Measurements from ENCODE around the gene RHO. TPM values are rescaled to one million over a fixed set of nuclear protein-coding genes. Genes with fewer than 3 reads are reported as not detected.

The RHO gene
- total RNA-seq, 2 donors from 2014 or later, result not detected

DNA sequence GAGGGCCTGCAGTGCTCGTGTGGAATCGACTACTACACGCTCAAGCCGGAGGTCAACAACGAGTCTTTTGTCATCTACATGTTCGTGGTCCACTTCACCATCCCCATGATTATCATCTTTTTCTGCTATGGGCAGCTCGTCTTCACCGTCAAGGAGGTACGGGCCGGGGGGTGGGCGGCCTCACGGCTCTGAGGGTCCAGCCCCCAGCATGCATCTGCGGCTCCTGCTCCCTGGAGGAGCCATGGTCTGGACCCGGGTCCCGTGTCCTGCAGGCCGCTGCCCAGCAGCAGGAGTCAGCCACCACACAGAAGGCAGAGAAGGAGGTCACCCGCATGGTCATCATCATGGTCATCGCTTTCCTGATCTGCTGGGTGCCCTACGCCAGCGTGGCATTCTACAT is 3.8 kb downstream of the RHO start:
- no peak overlapping the region for H3K27ac ChIP-seq
- ATAC-seq (ENCODE audit: insufficient number of reproducible peaks, low FRiP score, low read depth), result no peak
- no peak overlapping the region for H3K4me3 ChIP-seq
- H3K4me1 ChIP-seq (ENCODE audit: control insufficient read depth in 1 of 2, low read depth in 2 of 2), result peaks cover 0 to 12% of the 10 kb centered on the region in 2 donors
- no peaks in the 10 kb centered on the region for H3K9me3 ChIP-seq
- H3K36me3 ChIP-seq, result no peaks in the 10 kb centered on the region
- TF ChIP-seq, protein P1, sequence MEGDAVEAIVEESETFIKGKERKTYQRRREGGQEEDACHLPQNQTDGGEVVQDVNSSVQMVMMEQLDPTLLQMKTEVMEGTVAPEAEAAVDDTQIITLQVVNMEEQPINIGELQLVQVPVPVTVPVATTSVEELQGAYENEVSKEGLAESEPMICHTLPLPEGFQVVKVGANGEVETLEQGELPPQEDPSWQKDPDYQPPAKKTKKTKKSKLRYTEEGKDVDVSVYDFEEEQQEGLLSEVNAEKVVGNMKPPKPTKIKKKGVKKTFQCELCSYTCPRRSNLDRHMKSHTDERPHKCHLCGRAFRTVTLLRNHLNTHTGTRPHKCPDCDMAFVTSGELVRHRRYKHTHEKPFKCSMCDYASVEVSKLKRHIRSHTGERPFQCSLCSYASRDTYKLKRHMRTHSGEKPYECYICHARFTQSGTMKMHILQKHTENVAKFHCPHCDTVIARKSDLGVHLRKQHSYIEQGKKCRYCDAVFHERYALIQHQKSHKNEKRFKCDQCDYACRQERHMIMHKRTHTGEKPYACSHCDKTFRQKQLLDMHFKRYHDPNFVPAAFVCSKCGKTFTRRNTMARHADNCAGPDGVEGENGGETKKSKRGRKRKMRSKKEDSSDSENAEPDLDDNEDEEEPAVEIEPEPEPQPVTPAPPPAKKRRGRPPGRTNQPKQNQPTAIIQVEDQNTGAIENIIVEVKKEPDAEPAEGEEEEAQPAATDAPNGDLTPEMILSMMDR (IDR thresholded peaks at IDR 0.05), result no peak
- no peak for DNase-seq (ENCODE audit: low spot score)
- H3K27me3 ChIP-seq (replicated peaks; ENCODE audit: insufficient read depth), result no peaks in the 10 kb centered on the region

DNA sequence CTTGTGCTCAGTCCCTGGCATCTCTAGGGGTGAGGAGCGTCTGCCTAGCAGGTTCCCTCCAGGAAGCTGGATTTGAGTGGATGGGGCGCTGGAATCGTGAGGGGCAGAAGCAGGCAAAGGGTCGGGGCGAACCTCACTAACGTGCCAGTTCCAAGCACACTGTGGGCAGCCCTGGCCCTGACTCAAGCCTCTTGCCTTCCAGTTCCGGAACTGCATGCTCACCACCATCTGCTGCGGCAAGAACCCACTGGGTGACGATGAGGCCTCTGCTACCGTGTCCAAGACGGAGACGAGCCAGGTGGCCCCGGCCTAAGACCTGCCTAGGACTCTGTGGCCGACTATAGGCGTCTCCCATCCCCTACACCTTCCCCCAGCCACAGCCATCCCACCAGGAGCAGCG is 5.0 kb downstream of the RHO start:
- peaks cover 0 to 12% of the 10 kb centered on the region in 2 donors for H3K4me1 ChIP-seq (ENCODE audit: control insufficient read depth in 1 of 2, low read depth in 2 of 2)
- H3K27me3 ChIP-seq (replicated peaks; ENCODE audit: insufficient read depth), result no peaks in the 10 kb centered on the region
- no peaks in the 10 kb centered on the region for H3K9me3 ChIP-seq
- ATAC-seq (ENCODE audit: insufficient number of reproducible peaks, low FRiP score, low read depth) (no peak), DNase-seq (ENCODE audit: low spot score) (no peak)
- H3K36me3 ChIP-seq, result no peaks in the 10 kb centered on the region
- TF ChIP-seq, protein P1 (IDR thresholded peaks at IDR 0.05), result no peak
- H3K4me3 ChIP-seq, result no peak overlapping the region
- H3K27ac ChIP-seq, result no peak overlapping the region

DNA sequence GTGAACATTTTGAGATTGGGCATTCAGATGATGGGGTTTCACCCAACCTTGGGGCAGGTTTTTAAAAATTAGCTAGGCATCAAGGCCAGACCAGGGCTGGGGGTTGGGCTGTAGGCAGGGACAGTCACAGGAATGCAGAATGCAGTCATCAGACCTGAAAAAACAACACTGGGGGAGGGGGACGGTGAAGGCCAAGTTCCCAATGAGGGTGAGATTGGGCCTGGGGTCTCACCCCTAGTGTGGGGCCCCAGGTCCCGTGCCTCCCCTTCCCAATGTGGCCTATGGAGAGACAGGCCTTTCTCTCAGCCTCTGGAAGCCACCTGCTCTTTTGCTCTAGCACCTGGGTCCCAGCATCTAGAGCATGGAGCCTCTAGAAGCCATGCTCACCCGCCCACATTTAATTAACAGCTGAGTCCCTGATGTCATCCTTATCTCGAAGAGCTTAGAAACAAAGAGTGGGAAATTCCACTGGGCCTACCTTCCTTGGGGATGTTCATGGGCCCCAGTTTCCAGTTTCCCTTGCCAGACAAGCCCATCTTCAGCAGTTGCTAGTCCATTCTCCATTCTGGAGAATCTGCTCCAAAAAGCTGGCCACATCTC is 6.1 kb downstream of the RHO start:
- no peak overlapping the region for H3K4me3 ChIP-seq
- no peaks in the 10 kb centered on the region for H3K36me3 ChIP-seq
- TF ChIP-seq, protein P1 (IDR thresholded peaks at IDR 0.05), result no peak
- H3K9me3 ChIP-seq, result no peaks in the 10 kb centered on the region
- H3K27me3 ChIP-seq (replicated peaks; ENCODE audit: insufficient read depth), result no peaks in the 10 kb centered on the region
- H3K4me1 ChIP-seq (ENCODE audit: control insufficient read depth in 1 of 2, low read depth in 2 of 2), result peaks cover 0 to 7% of the 10 kb centered on the region in 2 donors
- ATAC-seq (ENCODE audit: insufficient number of reproducible peaks, low FRiP score, low read depth), result no peak
- H3K27ac ChIP-seq, result no peak overlapping the region
- DNase-seq (ENCODE audit: low spot score), result no peak

DNA sequence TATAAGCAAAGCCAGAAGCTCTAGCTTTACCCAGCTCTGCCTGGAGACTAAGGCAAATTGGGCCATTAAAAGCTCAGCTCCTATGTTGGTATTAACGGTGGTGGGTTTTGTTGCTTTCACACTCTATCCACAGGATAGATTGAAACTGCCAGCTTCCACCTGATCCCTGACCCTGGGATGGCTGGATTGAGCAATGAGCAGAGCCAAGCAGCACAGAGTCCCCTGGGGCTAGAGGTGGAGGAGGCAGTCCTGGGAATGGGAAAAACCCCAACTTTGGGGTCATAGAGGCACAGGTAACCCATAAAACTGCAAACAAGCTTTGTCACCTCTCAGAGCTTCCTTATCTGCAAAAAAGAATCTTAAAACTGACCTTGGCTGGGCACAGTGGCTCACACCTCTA is 6.6 kb downstream of the RHO start:
- Histone ChIP-seq H3K27me3 (replicated peaks; ENCODE audit: insufficient read depth) (no peaks in the 10 kb centered on the region), H3K36me3 (no peaks in the 10 kb centered on the region), H3K27ac (no peak overlapping the region), H3K9me3 (no peaks in the 10 kb centered on the region), H3K4me1 (ENCODE audit: control insufficient read depth in 1 of 2, low read depth in 2 of 2) (peaks cover 0 to 2% of the 10 kb centered on the region in 2 donors), H3K4me3 (no peak overlapping the region)
- no peak for DNase-seq (ENCODE audit: low spot score)
- ATAC-seq (ENCODE audit: insufficient number of reproducible peaks, low FRiP score, low read depth), result no peak
- TF ChIP-seq, protein P1 (IDR thresholded peaks at IDR 0.05), result no peak

DNA sequence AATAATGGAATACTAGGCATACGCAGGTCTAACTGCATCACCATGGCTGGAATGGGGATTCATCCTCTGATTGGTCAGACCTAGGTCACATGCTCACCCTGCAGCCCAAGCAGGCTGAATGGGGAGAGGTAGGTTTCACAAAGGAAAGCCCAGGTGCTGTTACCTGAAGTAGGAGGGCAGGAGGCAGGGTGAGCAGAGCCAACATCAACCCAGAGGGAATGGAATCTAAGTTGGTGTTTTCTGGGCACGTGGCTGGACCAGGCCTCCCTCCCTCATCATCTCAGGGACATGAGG is 7.9 kb downstream of the RHO start:
- no peak overlapping the region for H3K27ac ChIP-seq
- DNase-seq (ENCODE audit: low spot score), result no peak
- H3K9me3 ChIP-seq, result no peaks in the 10 kb centered on the region
- H3K36me3 ChIP-seq, result no peaks in the 10 kb centered on the region
- ATAC-seq (ENCODE audit: insufficient number of reproducible peaks, low FRiP score, low read depth), result no peak
- H3K27me3 ChIP-seq (replicated peaks; ENCODE audit: insufficient read depth), result no peaks in the 10 kb centered on the region
- TF ChIP-seq, protein P1 (IDR thresholded peaks at IDR 0.05), result no peak
- no peak overlapping the region for H3K4me3 ChIP-seq
- no peaks in the 10 kb centered on the region for H3K4me1 ChIP-seq (ENCODE audit: control insufficient read depth in 1 of 2, low read depth in 2 of 2)
